ENCODE measurements around the gene KBTBD13. TPM values are rescaled to one million over a fixed set of nuclear protein-coding genes. Genes with fewer than 3 reads are reported as not detected.

KBTBD13 gene
- total and polyA plus RNA-seq, 4 donors: 0.04 to 0.23 (median 0.18) TPM

- Histone ChIP-seq H3K36me3 (ENCODE audit: control insufficient read depth in 4 of 4, insufficient read depth in 4 of 4, low read length in 4 of 4) (peaks cover 0 to 30% (median 11%) of the 10 kb centered on the region in 4 donors), H3K9ac (ENCODE audit: insufficient read depth in 1 of 2, low read length in 2 of 2) (peak within 1 kb of the TSS; percentile 88 to 99), H3K9me3 (ENCODE audit: control insufficient read depth in 4 of 4, insufficient read depth in 3 of 4, low read length in 3 of 4) (no peaks in the 10 kb centered on the region), H3K4me1 (ENCODE audit: control insufficient read depth in 5 of 5, insufficient read depth in 5 of 5, low read length in 5 of 5) (peaks cover 3 to 79% (median 27%) of the 10 kb centered on the region in 5 donors), H3K27ac (ENCODE audit: low read depth in 1 of 2, low read length in 1 of 2) (peak within 1 kb of the TSS; percentile 81 to 85), H3K27me3 (ENCODE audit: control insufficient read depth in 3 of 3, insufficient read depth in 3 of 3, low read length in 2 of 3) (no peaks in the 10 kb centered on the region), H3K4me3 (peak within 1 kb of the TSS; percentile 28)
- DNase-seq (peak; percentile 83 to 88 (median 86)), ATAC-seq (ENCODE audit: insufficient read depth, low FRiP score) (no peak)
- TF ChIP-seq, protein P1, sequence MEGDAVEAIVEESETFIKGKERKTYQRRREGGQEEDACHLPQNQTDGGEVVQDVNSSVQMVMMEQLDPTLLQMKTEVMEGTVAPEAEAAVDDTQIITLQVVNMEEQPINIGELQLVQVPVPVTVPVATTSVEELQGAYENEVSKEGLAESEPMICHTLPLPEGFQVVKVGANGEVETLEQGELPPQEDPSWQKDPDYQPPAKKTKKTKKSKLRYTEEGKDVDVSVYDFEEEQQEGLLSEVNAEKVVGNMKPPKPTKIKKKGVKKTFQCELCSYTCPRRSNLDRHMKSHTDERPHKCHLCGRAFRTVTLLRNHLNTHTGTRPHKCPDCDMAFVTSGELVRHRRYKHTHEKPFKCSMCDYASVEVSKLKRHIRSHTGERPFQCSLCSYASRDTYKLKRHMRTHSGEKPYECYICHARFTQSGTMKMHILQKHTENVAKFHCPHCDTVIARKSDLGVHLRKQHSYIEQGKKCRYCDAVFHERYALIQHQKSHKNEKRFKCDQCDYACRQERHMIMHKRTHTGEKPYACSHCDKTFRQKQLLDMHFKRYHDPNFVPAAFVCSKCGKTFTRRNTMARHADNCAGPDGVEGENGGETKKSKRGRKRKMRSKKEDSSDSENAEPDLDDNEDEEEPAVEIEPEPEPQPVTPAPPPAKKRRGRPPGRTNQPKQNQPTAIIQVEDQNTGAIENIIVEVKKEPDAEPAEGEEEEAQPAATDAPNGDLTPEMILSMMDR (IDR thresholded peaks at IDR 0.05; ENCODE audit: control extremely low read depth, extremely low read depth): no peak
- WGBS, 2 donors: 5% methylated on average over 57 to 66 of the region's 66 CpGs
Observed at GRCh38 chr15:65067645-65068402, 8.7 kb upstream of the KBTBD13 start, which contains the start of gene RASL12. RASL12 (minus strand) TSS chr15:65067991; CDS start chr15:65067835, 156 bp downstream.

- Histone ChIP-seq H3K36me3 (ENCODE audit: control insufficient read depth in 4 of 4, insufficient read depth in 4 of 4, low read length in 4 of 4) (peaks cover 0 to 25% (median 8%) of the 10 kb centered on the region in 4 donors), H3K4me1 (ENCODE audit: control insufficient read depth in 5 of 5, insufficient read depth in 5 of 5, low read length in 5 of 5) (peaks cover 3 to 78% (median 27%) of the 10 kb centered on the region in 5 donors), H3K9ac (ENCODE audit: insufficient read depth in 1 of 2, low read length in 2 of 2) (peak overlapping the region in 1 of 2 donors; percentile 61), H3K27ac (ENCODE audit: low read depth in 1 of 2, low read length in 1 of 2) (peak overlapping the region; percentile 27 to 67), H3K27me3 (ENCODE audit: control insufficient read depth in 3 of 3, insufficient read depth in 3 of 3, low read length in 2 of 3) (no peaks in the 10 kb centered on the region), H3K4me3 (no peak overlapping the region), H3K9me3 (ENCODE audit: control insufficient read depth in 4 of 4, insufficient read depth in 3 of 4, low read length in 3 of 4) (no peaks in the 10 kb centered on the region)
- TF ChIP-seq, protein P1 (IDR thresholded peaks at IDR 0.05; ENCODE audit: control extremely low read depth, extremely low read depth): no peak
- ATAC-seq (ENCODE audit: insufficient read depth, low FRiP score): no peak
- DNase-seq: peak in 1 of 3 donors; percentile 54
- WGBS, 2 donors: 89 to 95% methylated on average over 3 of the region's 3 CpGs
Observed at GRCh38 chr15:65068403-65068788, 8.2 kb upstream of the KBTBD13 start.

DNA sequence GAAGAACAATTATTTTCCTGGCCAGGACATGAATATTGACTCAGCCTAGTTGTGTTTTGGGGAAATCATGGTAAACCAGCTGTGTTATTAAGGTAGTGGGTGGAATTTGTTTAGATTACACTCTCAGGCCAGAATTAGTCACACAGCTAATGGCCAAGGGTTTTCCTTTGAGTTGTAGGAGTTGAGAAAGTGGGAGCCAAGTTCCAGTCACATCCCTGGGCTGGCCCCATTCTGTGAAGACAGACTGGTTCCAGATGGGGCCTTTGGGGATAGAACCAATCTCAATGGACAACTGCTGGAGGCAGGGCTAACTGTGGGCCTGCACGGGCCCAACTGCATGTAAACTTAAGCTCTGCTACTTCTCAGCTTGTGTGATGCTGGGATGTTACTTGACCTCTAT lies 7.4 kb upstream of the KBTBD13 start:
- H3K4me3 ChIP-seq: no peak overlapping the region
- no peaks in the 10 kb centered on the region for H3K27me3 ChIP-seq (ENCODE audit: control insufficient read depth in 3 of 3, insufficient read depth in 3 of 3, low read length in 2 of 3)
- peaks cover 0 to 18% (median 5%) of the 10 kb centered on the region in 4 donors for H3K36me3 ChIP-seq (ENCODE audit: control insufficient read depth in 4 of 4, insufficient read depth in 4 of 4, low read length in 4 of 4)
- peak overlapping the region in 1 of 2 donors; percentile 61 for H3K9ac ChIP-seq (ENCODE audit: insufficient read depth in 1 of 2, low read length in 2 of 2)
- peak; percentile 49 for ATAC-seq (ENCODE audit: insufficient read depth, low FRiP score)
- H3K4me1 ChIP-seq (ENCODE audit: control insufficient read depth in 5 of 5, insufficient read depth in 5 of 5, low read length in 5 of 5): peaks cover 3 to 72% (median 27%) of the 10 kb centered on the region in 5 donors
- no peaks in the 10 kb centered on the region for H3K9me3 ChIP-seq (ENCODE audit: control insufficient read depth in 4 of 4, insufficient read depth in 3 of 4, low read length in 3 of 4)
- peak; percentile 96 to 99 (median 99) for DNase-seq
- TF ChIP-seq, protein P1 (IDR thresholded peaks at IDR 0.05; ENCODE audit: control extremely low read depth, extremely low read depth): no peak
- peak overlapping the region; percentile 76 to 86 for H3K27ac ChIP-seq (ENCODE audit: low read depth in 1 of 2, low read length in 1 of 2)
- 77 to 78% methylated on average over 1 of the region's 1 CpG for WGBS, 2 donors

Data from lung (tissue), 12 donors.